OCI-LY3 (cell line): ENCODE measurements around the gene MGAT4B.

Experiments
- EZH2phosphoT487 ChIP-seq: fragments of 200-600 bp; shearing (Covaris generic); IDR thresholded peaks from 2 replicates; pipeline ENCODE4 v1.6.1; 2018; ENCODE audit warnings: antibody characterized with exemption, mixed run types, low read depth
- TF ChIP-seq, protein P1 (sequence below): fragments of 200-600, 300-600 bp; sonication (generic); IDR thresholded peaks from 2 replicates; pipeline ENCODE4 v1.5.1; 2014; ENCODE audit warnings: antibody characterized with exemption, low read length, low read depth

DNA sequence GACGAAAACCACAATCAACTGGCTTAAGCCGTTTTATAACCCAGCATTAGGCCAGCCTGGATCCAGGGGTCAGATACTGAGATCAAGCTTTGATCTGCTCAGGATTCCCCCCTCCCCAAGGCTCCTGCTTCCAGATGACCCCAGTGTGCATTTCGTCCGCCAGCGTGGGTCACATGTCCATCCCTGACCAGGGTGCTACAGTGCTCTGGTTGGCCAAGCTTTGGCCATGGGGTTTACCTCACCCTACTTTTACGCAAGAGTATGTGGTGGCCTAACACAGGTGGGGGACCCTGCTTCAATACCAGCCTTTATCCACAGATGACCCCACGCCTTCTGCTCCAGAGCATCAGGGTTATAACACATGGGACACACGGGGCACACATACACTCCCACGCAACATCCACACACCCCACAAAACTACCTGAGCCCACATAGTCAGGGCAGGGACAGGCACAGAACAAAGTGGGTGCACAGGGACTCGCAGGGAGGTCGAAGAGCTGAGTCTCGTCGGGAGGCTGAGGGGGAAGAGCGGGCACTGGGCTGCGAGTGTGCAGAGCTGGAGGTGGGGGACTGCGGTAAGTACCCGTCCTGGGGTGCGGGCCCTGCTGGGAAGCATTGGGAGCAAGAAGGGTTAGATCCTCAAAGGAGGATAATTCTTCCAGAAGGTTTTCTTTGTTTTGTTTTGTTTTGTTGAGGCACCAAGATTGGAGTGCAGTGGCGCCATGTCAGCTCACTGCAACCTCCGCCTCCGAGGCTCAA is 9.0 kb upstream of the MGAT4B start:
- TF ChIP-seq, protein P1, sequence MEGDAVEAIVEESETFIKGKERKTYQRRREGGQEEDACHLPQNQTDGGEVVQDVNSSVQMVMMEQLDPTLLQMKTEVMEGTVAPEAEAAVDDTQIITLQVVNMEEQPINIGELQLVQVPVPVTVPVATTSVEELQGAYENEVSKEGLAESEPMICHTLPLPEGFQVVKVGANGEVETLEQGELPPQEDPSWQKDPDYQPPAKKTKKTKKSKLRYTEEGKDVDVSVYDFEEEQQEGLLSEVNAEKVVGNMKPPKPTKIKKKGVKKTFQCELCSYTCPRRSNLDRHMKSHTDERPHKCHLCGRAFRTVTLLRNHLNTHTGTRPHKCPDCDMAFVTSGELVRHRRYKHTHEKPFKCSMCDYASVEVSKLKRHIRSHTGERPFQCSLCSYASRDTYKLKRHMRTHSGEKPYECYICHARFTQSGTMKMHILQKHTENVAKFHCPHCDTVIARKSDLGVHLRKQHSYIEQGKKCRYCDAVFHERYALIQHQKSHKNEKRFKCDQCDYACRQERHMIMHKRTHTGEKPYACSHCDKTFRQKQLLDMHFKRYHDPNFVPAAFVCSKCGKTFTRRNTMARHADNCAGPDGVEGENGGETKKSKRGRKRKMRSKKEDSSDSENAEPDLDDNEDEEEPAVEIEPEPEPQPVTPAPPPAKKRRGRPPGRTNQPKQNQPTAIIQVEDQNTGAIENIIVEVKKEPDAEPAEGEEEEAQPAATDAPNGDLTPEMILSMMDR = no peak
- TF ChIP-seq EZH2phosphoT487 = no peak
